Measurements from ENCODE around the gene NFKBIB.

DNA sequence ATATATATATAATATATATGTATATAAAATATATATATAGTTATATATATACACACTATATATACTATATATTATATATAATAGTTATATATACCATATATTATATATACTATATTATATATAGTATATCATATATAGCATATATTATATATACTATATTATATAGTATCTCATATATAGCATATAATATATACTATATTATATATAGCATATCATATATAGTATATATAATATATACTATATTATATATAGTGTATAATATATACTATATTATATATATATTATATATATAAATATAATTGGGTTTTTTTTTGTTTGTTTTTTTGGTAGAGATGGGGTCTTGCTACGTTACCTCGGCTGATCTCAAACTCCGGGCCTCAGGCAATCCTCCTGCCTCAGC, 38.4 kb upstream of the NFKBIB start:
- TF ChIP-seq, protein P1, sequence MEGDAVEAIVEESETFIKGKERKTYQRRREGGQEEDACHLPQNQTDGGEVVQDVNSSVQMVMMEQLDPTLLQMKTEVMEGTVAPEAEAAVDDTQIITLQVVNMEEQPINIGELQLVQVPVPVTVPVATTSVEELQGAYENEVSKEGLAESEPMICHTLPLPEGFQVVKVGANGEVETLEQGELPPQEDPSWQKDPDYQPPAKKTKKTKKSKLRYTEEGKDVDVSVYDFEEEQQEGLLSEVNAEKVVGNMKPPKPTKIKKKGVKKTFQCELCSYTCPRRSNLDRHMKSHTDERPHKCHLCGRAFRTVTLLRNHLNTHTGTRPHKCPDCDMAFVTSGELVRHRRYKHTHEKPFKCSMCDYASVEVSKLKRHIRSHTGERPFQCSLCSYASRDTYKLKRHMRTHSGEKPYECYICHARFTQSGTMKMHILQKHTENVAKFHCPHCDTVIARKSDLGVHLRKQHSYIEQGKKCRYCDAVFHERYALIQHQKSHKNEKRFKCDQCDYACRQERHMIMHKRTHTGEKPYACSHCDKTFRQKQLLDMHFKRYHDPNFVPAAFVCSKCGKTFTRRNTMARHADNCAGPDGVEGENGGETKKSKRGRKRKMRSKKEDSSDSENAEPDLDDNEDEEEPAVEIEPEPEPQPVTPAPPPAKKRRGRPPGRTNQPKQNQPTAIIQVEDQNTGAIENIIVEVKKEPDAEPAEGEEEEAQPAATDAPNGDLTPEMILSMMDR (IDR thresholded peaks at IDR 0.05): no peak
- TF ChIP-seq SMC3 (IDR thresholded peaks at IDR 0.05; ENCODE audit: low read depth, low read length) (no peak), USF2 (IDR thresholded peaks at IDR 0.05; ENCODE audit: borderline replicate concordance, low read depth, low read length) (no peak), RFX5 (IDR thresholded peaks at IDR 0.05; ENCODE audit: low read length) (no peak), EZH2phosphoT487 (IDR thresholded peaks at IDR 0.05; ENCODE audit: borderline replicate concordance, low read depth) (no peak), RCOR1 (IDR thresholded peaks at IDR 0.05; ENCODE audit: low read length) (no peak), NRF1 (IDR thresholded peaks at IDR 0.05; ENCODE audit: low read depth, low read length) (no peak)
